HL-60 (cell line): Measurements from ENCODE around the gene KCNK16.

Experiments used
- GABPA ChIP-seq: IDR thresholded peaks from 2 replicates; pipeline ENCODE4 v1.6.1; 2012; ENCODE audit warnings: low read depth
- POLR2AphosphoS5 ChIP-seq: IDR thresholded peaks from 2 replicates; pipeline ENCODE4 v1.6.1; 2012; ENCODE audit warnings: low read depth
- TF ChIP-seq, protein P1 (sequence below): IDR thresholded peaks from one replicate; pipeline ENCODE4 v1.5.1; 2011; ENCODE audit warnings: low read length, control low read depth, inconsistent platforms; ENCODE audit not compliant: insufficient read depth
- TF ChIP-seq, protein P2 (sequence below): IDR thresholded peaks from 2 replicates; pipeline ENCODE4 v1.6.1; 2012; ENCODE audit warnings: low read depth; ENCODE audit not compliant: insufficient replicate concordance

DNA sequence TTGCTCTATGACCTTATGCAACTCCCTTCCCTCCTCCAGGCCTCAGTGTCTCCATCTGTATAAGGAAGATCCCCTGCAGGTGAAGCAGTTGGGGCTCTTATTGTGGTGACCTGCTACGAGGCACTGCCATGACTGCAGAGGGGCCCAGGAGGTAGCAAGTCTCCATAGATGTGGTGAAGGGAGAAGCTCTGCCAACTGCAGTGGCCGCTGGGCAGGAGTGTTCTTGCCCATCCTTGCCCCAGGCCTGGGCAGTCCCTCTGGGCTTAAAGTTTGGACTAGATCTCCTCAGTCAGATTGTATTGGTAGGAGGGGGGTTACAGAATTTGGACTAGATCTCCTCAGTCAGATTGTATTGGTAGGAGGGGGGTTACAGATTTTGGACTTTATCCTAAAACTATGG is 20.5 kb downstream of the KCNK16 start:
- TF ChIP-seq POLR2AphosphoS5 (no peak), GABPA (no peak)
- TF ChIP-seq, protein P1, sequence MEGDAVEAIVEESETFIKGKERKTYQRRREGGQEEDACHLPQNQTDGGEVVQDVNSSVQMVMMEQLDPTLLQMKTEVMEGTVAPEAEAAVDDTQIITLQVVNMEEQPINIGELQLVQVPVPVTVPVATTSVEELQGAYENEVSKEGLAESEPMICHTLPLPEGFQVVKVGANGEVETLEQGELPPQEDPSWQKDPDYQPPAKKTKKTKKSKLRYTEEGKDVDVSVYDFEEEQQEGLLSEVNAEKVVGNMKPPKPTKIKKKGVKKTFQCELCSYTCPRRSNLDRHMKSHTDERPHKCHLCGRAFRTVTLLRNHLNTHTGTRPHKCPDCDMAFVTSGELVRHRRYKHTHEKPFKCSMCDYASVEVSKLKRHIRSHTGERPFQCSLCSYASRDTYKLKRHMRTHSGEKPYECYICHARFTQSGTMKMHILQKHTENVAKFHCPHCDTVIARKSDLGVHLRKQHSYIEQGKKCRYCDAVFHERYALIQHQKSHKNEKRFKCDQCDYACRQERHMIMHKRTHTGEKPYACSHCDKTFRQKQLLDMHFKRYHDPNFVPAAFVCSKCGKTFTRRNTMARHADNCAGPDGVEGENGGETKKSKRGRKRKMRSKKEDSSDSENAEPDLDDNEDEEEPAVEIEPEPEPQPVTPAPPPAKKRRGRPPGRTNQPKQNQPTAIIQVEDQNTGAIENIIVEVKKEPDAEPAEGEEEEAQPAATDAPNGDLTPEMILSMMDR = no peak
- TF ChIP-seq, protein P2, sequence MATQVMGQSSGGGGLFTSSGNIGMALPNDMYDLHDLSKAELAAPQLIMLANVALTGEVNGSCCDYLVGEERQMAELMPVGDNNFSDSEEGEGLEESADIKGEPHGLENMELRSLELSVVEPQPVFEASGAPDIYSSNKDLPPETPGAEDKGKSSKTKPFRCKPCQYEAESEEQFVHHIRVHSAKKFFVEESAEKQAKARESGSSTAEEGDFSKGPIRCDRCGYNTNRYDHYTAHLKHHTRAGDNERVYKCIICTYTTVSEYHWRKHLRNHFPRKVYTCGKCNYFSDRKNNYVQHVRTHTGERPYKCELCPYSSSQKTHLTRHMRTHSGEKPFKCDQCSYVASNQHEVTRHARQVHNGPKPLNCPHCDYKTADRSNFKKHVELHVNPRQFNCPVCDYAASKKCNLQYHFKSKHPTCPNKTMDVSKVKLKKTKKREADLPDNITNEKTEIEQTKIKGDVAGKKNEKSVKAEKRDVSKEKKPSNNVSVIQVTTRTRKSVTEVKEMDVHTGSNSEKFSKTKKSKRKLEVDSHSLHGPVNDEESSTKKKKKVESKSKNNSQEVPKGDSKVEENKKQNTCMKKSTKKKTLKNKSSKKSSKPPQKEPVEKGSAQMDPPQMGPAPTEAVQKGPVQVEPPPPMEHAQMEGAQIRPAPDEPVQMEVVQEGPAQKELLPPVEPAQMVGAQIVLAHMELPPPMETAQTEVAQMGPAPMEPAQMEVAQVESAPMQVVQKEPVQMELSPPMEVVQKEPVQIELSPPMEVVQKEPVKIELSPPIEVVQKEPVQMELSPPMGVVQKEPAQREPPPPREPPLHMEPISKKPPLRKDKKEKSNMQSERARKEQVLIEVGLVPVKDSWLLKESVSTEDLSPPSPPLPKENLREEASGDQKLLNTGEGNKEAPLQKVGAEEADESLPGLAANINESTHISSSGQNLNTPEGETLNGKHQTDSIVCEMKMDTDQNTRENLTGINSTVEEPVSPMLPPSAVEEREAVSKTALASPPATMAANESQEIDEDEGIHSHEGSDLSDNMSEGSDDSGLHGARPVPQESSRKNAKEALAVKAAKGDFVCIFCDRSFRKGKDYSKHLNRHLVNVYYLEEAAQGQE = no peak
